ENCODE measurements around the gene ZNF766.
A peak's percentile ranks its signal among the peaks of the same experiment; 100 is the strongest.
"Not testable (repeated sequence)": the region's sequence is repeated elsewhere in the genome, so short reads cannot be mapped to it uniquely, and the experiment has no call there.

The ZNF766 gene

DNA sequence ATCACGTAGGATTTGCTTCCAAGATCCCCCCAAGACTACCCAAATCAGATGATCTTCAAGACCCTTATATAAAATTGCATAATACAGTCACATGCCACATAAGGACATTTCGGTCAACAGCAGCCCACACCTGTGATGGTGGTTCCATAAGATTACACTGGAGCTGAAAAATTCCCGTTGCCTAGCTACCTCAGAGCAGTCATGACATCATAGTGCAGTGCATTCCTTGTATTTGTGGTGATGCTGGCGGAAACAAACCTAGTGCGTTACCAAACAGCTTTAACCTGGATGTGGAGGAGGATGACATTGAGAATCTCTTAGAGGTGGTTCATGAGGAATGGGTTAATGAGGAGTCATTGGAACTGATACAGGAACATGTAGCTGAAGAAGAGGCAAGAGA lies 4.8 kb downstream of the ZNF766 start:
- no peak for DNase-seq (ENCODE audit: extremely low read depth in 1 of 2, low read depth in 1 of 2)

DNA sequence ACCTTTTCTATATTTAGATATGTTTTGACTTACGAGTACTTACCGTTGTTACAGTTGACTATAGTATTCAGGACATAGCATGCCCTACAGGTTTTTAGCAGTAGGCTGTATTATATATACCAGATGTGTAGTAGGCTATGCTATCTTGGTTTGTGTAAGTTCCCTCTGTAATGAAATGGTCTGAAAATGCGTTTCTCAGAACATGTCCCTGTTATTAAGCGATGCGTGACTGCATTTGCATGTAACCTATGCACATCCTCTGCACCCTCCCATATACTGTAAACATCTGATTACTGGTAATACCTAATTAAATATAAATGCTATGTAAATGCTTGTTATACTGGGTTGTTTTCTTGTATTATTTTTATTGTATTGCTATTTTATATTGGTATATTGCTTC lies 6.6 kb downstream of the ZNF766 start:
- no peak for DNase-seq (ENCODE audit: extremely low read depth in 1 of 2, low read depth in 1 of 2)

DNA sequence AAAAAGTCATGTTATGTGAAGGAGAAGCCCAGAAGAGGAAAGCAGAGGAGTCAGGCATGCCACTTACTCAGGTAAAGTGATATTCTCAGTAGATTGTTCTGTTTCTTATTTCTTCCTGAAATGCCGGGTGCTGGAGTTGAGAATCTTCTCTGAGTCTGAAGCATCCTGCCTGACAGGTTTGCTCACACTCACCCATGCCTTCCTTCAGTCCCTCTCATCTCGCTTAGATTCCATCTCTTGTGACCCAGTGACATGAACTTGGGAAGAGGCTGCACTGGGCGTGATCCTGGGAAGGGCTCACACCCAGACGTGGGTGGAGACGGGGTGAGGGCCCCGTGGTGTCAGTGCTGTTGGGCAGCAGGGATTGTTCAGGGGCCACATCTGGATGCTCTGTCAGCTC lies 8.1 kb downstream of the ZNF766 start:
- DNase-seq (ENCODE audit: extremely low read depth in 1 of 2, low read depth in 1 of 2), result no peak

DNA sequence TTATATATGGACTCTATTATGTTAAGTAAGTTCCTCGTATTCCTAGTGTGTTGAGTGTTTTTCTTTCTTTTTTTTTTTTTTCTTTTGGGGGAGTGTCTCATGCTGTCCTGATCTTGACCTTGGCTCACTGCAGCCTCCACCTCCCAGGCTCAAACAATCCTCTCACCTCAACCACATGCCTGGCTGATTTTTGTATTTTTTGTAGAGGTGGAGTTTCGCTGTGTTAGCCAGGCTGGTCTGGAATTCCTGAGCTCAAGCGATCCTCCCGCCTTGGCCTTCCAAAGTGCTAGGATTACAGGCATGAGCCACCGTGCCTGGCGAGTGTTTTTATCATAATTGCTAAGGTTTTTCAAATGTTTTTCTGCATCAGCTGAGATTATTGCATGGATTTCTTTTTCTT lies 16.9 kb downstream of the ZNF766 start:
- no peak for DNase-seq (ENCODE audit: extremely low read depth in 1 of 2, low read depth in 1 of 2)

DNA sequence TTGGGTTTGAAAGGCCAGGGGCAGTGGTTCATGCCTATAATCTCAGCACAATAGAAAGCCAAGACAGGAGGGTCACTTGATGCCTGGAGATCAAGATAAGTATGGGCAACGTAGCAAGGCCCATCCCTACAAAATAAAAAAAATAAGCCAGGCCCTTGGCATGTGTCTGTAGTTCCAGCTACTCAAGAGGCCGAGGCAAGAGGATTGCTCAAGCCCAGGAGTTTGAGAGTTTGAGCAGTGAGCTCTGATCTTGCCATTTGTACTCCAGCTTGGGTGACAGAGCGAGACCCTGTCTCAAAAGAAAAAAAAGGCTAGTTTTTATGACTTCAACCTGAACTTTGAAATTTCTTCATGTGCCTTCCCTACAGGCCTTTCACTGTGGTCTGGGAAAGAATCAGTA lies 22.4 kb downstream of the ZNF766 start:
- DNase-seq (ENCODE audit: extremely low read depth in 1 of 2, low read depth in 1 of 2), result no peak

DNA sequence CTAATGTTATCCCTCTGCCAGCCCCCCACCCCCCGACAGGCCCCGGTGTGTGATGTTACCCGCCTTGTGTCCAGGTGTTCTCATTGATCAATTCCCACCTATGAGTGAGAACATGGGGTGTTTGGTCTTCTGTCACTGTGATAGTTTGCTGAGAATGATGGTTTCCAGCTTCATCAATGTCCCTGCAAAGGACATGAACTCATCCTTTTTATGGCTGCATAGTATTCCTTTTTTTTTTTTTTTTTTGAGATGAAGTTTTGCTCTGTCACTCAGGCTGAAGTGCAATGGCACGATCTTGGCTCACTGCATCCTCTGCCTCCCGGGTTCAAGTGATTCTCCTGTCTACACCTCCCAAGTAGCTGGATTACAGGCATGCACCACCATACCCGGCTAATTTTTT lies 23.6 kb downstream of the ZNF766 start:
- not testable (repeated sequence) for DNase-seq (ENCODE audit: extremely low read depth in 1 of 2, low read depth in 1 of 2)

DNA sequence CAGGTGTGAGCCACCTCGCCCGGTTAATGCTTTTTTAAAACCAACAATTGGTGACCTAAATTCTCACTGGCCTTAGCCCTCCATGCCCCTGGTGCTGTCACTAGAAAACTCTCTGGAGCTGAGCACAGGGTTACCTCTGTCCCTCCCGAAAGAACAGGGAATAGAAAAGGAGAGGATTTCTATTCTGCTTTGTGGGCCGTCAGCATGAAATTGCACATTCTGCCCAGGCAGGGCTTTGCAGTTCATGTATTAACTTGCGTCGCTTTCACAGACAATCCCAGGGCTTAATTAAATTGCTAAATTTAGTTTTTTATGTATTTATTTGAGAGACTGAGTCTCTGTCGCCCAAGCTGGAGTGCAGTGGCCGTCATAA lies 27.0 kb downstream of the ZNF766 start:
- no peak for DNase-seq (ENCODE audit: extremely low read depth in 1 of 2, low read depth in 1 of 2)

DNA sequence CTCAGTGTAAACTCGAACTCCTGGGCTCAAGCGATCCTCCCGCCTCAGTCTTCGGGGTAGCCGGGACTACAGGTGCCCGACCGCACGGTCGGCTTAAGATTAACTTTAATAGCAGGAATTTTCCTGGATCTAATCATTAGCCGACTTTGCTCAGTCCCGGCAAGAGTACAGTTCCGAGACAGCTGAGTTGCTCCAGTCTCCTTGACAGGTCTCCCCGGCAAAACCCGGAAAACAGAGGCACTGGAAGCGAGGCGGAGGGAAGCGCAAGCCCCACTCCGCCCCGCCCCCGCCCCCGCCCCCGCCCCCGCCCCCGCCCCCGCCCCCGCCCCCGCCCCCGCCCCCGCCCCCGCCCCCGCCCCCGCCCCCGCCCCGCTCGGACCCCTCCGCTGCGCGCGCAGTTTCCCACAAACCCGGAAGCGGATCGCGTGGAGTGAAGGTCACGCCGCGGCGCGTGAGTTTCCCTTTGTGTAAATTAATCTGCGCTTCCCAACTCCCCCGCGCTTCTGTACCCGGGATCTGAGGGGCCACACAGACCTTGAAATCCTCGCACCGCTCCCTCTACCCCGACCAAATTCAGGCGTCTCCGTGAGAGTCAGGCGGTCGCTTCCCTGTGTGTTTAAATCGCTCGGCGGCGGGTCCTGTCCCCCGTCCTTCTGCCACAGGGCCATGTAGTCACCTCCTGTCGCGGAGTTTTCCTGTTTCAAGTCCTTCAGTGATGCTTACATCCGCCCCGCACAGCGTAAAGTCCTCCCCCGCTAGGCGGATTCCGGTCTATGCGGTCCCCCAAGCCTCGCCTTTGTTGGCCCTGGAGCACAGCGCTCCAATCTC lies 27.6 kb downstream of the ZNF766 start, which contains the start of gene ZNF480:
Gene ZNF480 (plus strand): TSS at position 397 of the 828 bp plus-strand sequence. CDS start 3,244 bp downstream, outside the sequence.
- peak; percentile 57 to 87 for DNase-seq (ENCODE audit: extremely low read depth in 1 of 2, low read depth in 1 of 2)

DNA sequence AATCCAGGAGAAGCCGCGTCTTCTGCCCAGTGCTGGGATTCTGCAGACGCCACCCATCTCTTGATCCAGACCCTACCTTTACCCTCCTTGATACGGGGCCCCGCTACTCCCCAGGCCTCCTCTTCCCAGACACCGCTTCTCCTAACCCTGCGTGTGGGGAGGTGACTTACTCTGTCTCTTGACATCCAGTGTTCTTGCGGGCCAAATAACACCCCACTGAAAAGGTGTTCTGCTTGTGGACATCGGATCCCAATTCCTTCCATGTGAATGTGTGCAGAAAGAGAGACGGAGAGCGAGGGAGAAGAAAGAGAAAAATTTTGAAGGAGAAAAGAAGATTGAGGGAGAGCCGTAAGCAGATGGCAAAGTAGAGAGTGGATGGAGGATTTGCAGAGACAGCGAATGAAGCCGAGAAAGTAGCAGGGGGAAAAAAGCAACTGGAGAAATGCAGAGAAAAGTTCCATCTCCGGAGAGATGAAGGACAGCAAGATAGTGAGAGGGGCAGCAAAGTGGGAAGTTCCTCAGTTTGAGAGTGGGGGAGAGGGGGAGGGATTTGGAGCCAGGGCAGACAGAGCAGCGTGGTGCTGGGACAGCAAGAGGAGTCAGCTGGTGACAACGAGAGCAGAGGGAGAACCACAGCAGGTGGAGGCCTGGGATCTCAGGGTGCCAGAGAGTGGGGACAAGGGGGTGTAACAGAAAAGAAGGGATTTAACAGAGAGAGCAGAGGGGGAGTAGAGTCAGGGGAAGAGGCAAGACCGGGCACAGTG lies 28.4 kb downstream of the ZNF766 start:
- no peak for DNase-seq (ENCODE audit: extremely low read depth in 1 of 2, low read depth in 1 of 2)

DNA sequence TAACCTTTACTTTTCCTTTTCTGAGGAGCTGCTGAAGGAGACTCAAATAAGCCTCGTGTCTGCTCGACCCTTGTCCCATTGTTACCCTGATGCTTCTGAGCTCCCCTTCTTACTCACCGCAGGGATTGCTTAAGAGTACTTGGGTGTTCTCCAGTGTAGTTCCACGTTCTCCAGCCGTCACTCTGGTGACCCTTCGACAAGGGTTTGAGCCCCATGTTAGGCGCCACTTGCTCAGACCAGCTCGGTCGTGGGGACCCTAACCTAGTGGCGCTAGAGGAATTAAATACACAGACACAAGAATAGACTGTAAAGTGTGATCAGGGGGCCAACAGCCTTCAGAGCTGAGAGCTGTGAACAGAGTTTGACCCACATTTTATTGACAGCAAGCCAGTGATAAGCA lies 37.9 kb downstream of the ZNF766 start:
- no peak for DNase-seq (ENCODE audit: extremely low read depth in 1 of 2, low read depth in 1 of 2)

DNA sequence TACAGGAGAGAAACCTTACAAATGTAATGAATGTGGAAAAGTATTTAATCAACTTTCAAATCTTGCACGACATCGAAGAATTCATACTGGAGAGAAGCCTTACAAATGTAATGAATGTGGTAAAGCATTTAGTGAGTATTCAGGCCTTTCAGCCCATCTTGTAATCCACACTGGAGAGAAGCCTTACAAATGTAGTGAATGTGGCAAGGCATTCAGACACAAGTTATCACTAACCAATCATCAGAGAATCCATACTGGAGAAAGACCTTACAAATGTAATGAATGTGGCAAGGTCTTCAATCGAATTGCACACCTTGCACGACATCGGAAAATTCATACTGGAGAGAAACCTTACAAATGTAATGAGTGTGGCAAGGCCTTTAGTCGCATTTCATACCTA lies 53.0 kb downstream of the ZNF766 start:
- no peak for DNase-seq (ENCODE audit: extremely low read depth in 1 of 2, low read depth in 1 of 2)

DNA sequence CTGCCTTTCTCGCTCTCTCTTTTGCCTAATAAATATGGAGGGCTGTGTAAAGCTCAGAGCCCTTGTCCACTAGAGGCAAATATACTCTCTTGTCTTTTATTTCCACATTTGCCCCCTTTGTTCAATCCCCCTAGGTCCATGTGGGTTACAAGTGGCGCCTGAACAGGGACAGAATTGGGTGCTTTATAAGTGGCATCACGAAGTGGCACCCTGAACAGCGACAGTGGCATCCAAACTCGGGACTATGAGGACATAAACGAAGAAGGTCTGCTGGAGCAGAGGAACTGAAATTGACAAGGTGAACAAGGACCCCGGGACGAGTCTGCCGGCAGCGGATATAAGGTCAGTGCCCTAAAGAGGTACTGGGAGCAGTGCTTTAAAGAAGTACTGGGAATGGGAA lies 62.4 kb downstream of the ZNF766 start:
- no peak for DNase-seq (ENCODE audit: extremely low read depth in 1 of 2, low read depth in 1 of 2)

DNA sequence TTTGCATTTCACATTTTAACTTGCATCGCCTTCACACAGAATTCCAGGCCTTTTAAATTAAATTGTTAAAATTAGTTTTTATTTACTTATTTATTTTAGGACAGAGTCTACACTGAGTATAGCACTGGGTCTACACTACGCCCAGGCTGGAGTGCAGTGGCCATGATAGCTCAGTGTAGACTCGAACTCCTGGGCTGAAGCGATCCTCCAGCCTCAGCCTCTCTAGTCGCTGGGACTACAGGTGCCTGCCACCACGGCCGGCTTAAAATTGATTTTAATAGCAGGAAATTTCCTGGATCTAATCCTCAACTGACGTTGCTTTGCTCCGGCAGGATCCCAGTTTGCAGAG lies 66.4 kb downstream of the ZNF766 start:
- DNase-seq (ENCODE audit: extremely low read depth in 1 of 2, low read depth in 1 of 2), result no peak

DNA sequence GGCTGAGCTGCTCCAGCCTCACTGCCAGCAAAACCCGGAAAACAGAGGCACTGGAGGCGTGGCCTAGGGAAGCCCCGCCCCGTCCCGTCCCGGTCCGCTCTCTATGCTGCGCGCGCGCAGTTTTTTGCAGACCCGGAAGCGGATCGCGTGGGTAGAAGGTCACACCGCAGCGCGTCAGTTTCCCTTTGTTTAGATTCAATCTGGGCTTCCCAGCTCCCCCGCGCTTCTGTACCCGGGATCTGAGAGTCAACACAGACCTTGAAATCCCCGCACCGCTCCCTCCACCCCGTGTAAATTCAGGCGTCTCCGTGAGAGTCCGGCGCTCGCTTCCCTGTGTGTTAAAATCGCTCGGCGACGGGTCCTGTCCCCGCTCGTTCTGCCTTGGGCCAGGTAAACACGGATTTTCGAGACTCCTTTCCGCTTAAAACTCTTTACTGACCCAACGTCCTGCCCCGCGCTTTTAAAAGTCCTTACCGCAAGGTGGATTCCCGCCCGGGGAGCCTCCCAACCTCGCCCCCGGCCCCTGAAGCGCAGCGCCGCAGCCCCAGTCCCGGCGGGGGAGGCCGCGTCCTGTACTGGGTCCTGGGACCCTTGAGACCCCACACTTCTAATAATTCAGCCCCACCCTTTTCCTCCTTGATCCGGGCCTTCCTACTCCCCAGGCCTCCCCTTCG lies 66.9 kb downstream of the ZNF766 start, which contains the start of gene ZNF610:
Gene ZNF610 (plus strand): TSS at position 127 of the 674 bp plus-strand sequence. CDS start 12,930 bp downstream, outside the sequence.
- DNase-seq (ENCODE audit: extremely low read depth in 1 of 2, low read depth in 1 of 2), result peak; percentile 53 to 73

DNA sequence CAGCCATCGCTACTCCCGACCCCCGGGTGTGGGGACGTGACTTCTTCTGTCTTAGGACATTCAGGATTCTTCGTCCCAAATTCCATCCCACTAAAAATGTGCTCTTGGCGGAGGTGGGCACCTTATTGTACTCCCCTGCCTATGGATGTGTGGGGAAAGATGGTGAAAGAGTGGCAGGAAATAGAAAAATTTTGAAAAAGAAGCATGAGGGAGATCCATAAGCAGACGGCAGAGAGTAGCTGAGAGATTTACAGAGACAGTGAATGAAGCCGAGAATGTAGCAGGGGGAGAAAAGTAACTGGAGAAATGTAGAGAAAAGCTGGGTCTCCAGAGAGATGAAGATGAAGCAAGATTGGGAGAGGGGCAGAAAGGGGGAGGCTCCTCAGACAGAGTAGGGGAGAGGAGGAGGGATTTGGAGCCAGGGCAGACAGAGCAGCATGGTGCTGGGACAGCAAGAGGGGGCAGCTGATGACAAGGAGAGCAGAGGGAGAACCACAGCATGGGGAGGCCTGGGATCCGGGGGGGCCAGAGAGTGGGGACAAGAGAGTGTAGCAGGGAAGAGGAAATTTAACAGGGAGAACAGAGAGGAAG lies 67.5 kb downstream of the ZNF766 start:
- DNase-seq (ENCODE audit: extremely low read depth in 1 of 2, low read depth in 1 of 2), result no peak

DNA sequence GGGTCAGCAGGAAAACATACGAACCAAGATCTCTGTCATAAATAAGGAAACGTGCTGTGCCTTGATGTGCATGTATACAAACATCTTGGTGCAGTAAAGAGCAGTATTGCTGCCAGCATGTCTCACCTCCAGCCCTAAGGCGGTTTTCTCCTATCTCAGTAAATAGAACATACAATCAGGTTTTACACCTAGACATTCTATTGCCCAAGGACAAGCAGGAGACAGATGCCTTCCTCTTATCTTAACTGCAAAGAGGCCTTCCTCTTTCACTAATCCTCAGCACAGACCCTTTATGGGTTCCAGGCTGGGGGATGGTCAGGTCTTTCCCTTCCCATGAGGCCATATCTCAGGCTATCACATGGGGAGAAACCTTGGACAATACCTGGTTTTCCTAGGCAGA lies 69.6 kb downstream of the ZNF766 start:
- DNase-seq (ENCODE audit: extremely low read depth in 1 of 2, low read depth in 1 of 2), result not testable (repeated sequence)

DNA sequence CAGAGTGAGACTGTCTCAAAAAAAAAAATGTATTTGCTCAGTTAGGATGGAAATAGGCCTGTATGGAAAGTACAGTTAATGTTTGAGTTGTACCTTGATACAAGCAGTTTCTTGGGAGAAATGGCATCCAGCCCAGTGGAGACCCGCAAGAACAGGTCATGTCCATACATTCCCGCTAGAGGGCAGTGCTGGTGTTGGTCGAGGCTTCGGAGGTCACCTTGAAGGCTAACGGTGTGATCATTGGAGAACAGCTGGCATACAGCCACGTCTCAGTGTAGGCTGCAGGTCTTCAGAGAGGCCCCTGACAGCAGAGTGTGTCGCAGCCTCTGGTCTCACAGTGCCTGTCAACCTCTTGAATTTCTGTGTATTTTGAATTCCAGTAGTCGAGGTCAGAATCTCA lies 74.2 kb downstream of the ZNF766 start:
- DNase-seq (ENCODE audit: extremely low read depth in 1 of 2, low read depth in 1 of 2), result peak in 1 of 2 donors; percentile 11

DNA sequence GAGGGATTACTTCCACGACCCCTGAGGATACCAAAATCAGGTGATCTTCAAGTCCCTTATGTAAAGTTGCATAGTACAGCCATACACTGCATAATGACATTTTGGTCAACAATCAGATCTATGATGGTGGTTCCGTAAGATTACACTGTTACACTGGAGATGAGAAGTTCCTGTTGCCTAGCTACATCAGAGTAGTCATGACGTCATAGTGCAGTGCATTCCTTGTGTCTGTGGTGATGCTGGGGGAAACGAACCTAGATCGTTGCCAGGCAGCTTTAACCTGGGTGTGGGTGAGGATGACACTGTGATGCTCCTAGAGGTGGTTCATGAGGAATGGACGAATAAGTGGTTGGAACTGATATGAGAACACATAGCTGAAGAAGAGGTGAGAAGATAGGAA lies 75.8 kb downstream of the ZNF766 start:
- DNase-seq (ENCODE audit: extremely low read depth in 1 of 2, low read depth in 1 of 2), result no peak
